Measurements from ENCODE around the gene INO80E. TPM values are rescaled to one million over a fixed set of nuclear protein-coding genes. Genes with fewer than 3 reads are reported as not detected.

INO80E gene
- total and polyA plus RNA-seq, 2 of the 8 experiments (the other 6 are each of a cell fraction or from before 2014, with no cell fraction given) = 43.0 to 91.2 TPM

DNA sequence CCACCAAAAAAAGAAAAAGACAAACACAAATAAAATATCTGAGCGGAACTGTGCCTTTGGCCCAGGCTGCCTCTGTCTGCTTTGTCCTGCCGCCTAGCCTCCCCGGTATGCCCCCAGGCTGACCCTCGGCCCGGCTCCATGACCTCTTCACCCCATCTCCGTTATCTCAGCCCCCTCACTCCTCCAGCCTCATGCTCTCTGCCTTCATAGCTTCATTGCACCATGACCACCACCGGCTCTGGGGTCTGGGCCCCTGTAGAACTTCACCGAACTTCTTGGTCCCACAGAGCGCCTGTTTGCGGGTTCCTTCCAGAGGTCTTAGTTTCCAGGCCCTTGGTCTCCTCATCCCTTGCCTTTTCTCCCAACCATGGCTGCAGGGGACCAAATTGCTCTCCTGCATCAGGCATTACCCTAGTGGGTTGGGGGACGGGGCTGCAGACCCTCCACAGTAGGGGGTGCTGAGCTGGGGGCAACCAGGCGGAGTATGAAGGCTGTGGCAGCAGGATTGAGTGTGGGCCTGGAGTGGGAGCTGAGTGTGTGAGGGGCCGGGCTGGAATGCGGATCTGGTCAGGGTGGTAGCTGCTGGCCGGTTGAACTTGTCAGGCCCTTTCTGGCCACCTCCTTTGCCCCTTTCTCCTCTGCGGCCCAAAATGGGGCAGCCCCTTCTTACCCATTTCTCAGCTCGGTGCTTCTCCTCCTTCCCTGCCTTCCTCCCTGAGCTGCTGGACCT is 7.5 kb upstream of the INO80E start (continued):
- TF ChIP-seq, protein P1, sequence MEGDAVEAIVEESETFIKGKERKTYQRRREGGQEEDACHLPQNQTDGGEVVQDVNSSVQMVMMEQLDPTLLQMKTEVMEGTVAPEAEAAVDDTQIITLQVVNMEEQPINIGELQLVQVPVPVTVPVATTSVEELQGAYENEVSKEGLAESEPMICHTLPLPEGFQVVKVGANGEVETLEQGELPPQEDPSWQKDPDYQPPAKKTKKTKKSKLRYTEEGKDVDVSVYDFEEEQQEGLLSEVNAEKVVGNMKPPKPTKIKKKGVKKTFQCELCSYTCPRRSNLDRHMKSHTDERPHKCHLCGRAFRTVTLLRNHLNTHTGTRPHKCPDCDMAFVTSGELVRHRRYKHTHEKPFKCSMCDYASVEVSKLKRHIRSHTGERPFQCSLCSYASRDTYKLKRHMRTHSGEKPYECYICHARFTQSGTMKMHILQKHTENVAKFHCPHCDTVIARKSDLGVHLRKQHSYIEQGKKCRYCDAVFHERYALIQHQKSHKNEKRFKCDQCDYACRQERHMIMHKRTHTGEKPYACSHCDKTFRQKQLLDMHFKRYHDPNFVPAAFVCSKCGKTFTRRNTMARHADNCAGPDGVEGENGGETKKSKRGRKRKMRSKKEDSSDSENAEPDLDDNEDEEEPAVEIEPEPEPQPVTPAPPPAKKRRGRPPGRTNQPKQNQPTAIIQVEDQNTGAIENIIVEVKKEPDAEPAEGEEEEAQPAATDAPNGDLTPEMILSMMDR (IDR thresholded peaks at IDR 0.05; ENCODE audit: control extremely low read depth in 1 of 3, insufficient read depth in 1 of 3, low read depth in 1 of 3, low read length in 3 of 3) = no peak
- TF ChIP-seq CHD1 (IDR thresholded peaks at IDR 0.05; ENCODE audit: low read depth, low read length) (no peak), CHD2 (IDR thresholded peaks at IDR 0.05; ENCODE audit: low read length) (no peak), BRCA1 (IDR thresholded peaks at IDR 0.05; ENCODE audit: low read depth, low read length) (no peak)
- TF ChIP-seq, protein P2, sequence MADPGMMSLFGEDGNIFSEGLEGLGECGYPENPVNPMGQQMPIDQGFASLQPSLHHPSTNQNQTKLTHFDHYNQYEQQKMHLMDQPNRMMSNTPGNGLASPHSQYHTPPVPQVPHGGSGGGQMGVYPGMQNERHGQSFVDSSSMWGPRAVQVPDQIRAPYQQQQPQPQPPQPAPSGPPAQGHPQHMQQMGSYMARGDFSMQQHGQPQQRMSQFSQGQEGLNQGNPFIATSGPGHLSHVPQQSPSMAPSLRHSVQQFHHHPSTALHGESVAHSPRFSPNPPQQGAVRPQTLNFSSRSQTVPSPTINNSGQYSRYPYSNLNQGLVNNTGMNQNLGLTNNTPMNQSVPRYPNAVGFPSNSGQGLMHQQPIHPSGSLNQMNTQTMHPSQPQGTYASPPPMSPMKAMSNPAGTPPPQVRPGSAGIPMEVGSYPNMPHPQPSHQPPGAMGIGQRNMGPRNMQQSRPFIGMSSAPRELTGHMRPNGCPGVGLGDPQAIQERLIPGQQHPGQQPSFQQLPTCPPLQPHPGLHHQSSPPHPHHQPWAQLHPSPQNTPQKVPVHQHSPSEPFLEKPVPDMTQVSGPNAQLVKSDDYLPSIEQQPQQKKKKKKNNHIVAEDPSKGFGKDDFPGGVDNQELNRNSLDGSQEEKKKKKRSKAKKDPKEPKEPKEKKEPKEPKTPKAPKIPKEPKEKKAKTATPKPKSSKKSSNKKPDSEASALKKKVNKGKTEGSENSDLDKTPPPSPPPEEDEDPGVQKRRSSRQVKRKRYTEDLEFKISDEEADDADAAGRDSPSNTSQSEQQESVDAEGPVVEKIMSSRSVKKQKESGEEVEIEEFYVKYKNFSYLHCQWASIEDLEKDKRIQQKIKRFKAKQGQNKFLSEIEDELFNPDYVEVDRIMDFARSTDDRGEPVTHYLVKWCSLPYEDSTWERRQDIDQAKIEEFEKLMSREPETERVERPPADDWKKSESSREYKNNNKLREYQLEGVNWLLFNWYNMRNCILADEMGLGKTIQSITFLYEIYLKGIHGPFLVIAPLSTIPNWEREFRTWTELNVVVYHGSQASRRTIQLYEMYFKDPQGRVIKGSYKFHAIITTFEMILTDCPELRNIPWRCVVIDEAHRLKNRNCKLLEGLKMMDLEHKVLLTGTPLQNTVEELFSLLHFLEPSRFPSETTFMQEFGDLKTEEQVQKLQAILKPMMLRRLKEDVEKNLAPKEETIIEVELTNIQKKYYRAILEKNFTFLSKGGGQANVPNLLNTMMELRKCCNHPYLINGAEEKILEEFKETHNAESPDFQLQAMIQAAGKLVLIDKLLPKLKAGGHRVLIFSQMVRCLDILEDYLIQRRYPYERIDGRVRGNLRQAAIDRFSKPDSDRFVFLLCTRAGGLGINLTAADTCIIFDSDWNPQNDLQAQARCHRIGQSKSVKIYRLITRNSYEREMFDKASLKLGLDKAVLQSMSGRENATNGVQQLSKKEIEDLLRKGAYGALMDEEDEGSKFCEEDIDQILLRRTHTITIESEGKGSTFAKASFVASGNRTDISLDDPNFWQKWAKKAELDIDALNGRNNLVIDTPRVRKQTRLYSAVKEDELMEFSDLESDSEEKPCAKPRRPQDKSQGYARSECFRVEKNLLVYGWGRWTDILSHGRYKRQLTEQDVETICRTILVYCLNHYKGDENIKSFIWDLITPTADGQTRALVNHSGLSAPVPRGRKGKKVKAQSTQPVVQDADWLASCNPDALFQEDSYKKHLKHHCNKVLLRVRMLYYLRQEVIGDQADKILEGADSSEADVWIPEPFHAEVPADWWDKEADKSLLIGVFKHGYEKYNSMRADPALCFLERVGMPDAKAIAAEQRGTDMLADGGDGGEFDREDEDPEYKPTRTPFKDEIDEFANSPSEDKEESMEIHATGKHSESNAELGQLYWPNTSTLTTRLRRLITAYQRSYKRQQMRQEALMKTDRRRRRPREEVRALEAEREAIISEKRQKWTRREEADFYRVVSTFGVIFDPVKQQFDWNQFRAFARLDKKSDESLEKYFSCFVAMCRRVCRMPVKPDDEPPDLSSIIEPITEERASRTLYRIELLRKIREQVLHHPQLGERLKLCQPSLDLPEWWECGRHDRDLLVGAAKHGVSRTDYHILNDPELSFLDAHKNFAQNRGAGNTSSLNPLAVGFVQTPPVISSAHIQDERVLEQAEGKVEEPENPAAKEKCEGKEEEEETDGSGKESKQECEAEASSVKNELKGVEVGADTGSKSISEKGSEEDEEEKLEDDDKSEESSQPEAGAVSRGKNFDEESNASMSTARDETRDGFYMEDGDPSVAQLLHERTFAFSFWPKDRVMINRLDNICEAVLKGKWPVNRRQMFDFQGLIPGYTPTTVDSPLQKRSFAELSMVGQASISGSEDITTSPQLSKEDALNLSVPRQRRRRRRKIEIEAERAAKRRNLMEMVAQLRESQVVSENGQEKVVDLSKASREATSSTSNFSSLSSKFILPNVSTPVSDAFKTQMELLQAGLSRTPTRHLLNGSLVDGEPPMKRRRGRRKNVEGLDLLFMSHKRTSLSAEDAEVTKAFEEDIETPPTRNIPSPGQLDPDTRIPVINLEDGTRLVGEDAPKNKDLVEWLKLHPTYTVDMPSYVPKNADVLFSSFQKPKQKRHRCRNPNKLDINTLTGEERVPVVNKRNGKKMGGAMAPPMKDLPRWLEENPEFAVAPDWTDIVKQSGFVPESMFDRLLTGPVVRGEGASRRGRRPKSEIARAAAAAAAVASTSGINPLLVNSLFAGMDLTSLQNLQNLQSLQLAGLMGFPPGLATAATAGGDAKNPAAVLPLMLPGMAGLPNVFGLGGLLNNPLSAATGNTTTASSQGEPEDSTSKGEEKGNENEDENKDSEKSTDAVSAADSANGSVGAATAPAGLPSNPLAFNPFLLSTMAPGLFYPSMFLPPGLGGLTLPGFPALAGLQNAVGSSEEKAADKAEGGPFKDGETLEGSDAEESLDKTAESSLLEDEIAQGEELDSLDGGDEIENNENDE (IDR thresholded peaks at IDR 0.05; ENCODE audit: insufficient replicate concordance, low read length) = no peak
